ENCODE measurements around the gene CDPF1. TPM values are rescaled to one million over a fixed set of nuclear protein-coding genes. Genes with fewer than 3 reads are reported as not detected.

The CDPF1 gene
- polyA plus RNA-seq, 2 of the 4 experiments (the other 2 are of a cell fraction), result 8.9 to 9.6 TPM

DNA sequence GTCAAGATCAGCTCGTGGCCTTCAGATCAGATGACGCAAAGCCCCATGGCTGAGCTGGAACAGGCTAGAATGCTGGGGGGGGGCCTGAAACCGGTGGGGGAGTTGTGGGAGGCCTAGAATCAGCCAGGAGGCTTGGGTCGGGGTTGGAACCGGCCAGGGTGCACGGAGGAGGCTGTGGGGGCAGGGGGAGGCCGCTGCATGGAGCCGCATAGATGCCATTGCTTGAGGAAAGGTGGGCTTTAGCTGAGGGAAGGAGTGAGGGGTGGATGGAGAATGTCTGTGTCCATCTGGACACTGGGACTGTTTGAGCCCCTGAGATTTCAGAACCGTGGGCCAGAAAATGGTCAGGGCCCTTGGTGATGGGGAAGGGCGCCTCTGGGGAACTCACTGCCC lies 25.2 kb downstream of the CDPF1 start:
- ChIA-PET CTCF (interaction anchor here (1.2 to 1.6 kb wide), 2 partner anchors 10 to 231 kb away, joined by 3 to 4 read pairs; no protein-coding TSS in a partner anchor), POLR2A (no interaction called here)
- WGBS (ENCODE audit: missing lambda C conversion rate), result 93% methylated on average over 4 of the region's 10 CpGs
- no peak overlapping the region for H3K4me3 ChIP-seq
- ATAC-seq (no peak), DNase-seq (ENCODE audit: low read depth in 1 of 2, low spot score in 1 of 2) (no peak), FAIRE-seq (no peak)
- H3K4me1 ChIP-seq, result no peaks in the 10 kb centered on the region
- no peak overlapping the region for H3K27ac ChIP-seq
- TF ChIP-seq HOXB5 (CRISPR knock-in tag; IDR thresholded peaks at IDR 0.05) (no peak), MYC (IDR thresholded peaks at IDR 0.05; ENCODE audit: borderline replicate concordance, low read length) (no peak), GATA3 (IDR thresholded peaks at IDR 0.05; ENCODE audit: borderline replicate concordance) (no peak), BHLHE40 (IDR thresholded peaks at IDR 0.05; ENCODE audit: low read depth, low read length) (no peak), RARB (CRISPR knock-in tag; IDR thresholded peaks at IDR 0.05) (no peak), RFX5 (IDR thresholded peaks at IDR 0.05) (no peak), HEYL (CRISPR knock-in tag; IDR thresholded peaks at IDR 0.05) (no peak), JUNB (IDR thresholded peaks at IDR 0.05) (no peak), KDM5A (IDR thresholded peaks at IDR 0.05) (no peak)
- TF ChIP-seq, protein P1, sequence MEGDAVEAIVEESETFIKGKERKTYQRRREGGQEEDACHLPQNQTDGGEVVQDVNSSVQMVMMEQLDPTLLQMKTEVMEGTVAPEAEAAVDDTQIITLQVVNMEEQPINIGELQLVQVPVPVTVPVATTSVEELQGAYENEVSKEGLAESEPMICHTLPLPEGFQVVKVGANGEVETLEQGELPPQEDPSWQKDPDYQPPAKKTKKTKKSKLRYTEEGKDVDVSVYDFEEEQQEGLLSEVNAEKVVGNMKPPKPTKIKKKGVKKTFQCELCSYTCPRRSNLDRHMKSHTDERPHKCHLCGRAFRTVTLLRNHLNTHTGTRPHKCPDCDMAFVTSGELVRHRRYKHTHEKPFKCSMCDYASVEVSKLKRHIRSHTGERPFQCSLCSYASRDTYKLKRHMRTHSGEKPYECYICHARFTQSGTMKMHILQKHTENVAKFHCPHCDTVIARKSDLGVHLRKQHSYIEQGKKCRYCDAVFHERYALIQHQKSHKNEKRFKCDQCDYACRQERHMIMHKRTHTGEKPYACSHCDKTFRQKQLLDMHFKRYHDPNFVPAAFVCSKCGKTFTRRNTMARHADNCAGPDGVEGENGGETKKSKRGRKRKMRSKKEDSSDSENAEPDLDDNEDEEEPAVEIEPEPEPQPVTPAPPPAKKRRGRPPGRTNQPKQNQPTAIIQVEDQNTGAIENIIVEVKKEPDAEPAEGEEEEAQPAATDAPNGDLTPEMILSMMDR (IDR thresholded peaks at IDR 0.05), result no peak
- H3K4me2 ChIP-seq, result no peak overlapping the region
- no peaks in the 10 kb centered on the region for H3K9me3 ChIP-seq

DNA sequence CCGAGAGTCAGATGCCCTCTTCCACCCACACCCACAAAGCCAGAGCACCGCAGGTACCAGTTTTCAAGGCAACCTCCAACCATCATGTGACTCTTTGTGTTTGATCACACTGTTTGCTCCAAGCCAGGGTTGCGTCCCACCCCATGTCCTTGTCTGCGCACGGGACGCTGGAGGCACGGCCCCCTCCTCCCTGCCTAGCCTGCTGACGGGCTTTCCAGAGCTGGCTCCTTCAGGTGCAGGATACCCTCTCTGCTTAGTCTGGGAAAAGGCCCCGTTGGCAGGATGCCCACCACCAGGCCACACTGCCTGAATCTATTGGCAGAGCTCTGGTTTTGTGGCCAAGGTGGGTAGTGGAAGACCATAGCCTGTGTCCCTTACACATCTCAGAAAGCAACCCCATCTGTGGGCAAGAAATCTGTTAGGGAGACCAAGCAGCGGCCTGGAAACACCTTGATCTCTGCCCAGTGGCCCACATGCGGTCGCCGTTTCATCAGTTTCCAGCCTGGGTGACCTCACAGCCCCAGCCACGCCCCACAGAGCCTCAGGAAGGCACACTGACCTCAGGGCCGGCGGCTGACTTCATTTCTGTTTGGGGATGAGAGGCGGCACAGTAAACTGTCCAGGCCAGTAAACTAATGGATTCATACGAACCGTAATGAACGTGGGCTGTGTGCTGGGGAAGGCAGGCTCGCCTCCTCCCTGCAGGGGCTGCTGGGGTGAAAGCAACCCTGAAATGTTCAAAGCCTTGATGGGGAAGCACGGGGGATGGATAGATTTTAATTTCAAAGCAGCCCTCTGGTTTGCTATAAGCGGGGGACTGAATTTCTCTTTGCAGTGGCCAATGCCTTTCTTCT lies 25.8 kb downstream of the CDPF1 start:
- H3K27ac ChIP-seq, result no peak overlapping the region
- H3K4me1 ChIP-seq, result no peaks in the 10 kb centered on the region
- POLR2A ChIA-PET, result no interaction called here
- CTCF ChIA-PET, result interaction anchor here (1.2 to 1.6 kb wide), 2 partner anchors 10 to 230 kb away, joined by 3 to 4 read pairs; no protein-coding TSS in a partner anchor
- FAIRE-seq (no peak), ATAC-seq (no peak), DNase-seq (ENCODE audit: low read depth in 1 of 2, low spot score in 1 of 2) (no peak)
- WGBS (ENCODE audit: missing lambda C conversion rate), result 90% methylated on average over 17 of the region's 23 CpGs
- TF ChIP-seq RNF2 (IDR thresholded peaks at IDR 0.05; ENCODE audit: borderline replicate concordance, low read depth), result no peak
- TF ChIP-seq POLR2AphosphoS2 (conservative IDR thresholded peaks at IDR 0.05; ENCODE audit: low read length), result no peak
- no peak for TF ChIP-seq SMC3 (IDR thresholded peaks at IDR 0.05)
- no peak for TF ChIP-seq MAZ (IDR thresholded peaks at IDR 0.05; ENCODE audit: borderline replicate concordance, low read depth, low read length)
- TF ChIP-seq, protein P2, sequence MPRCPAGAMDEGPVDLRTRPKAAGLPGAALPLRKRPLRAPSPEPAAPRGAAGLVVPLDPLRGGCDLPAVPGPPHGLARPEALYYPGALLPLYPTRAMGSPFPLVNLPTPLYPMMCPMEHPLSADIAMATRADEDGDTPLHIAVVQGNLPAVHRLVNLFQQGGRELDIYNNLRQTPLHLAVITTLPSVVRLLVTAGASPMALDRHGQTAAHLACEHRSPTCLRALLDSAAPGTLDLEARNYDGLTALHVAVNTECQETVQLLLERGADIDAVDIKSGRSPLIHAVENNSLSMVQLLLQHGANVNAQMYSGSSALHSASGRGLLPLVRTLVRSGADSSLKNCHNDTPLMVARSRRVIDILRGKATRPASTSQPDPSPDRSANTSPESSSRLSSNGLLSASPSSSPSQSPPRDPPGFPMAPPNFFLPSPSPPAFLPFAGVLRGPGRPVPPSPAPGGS (IDR thresholded peaks at IDR 0.05), result no peak
- no peak for TF ChIP-seq ZC3H11A (IDR thresholded peaks at IDR 0.05)
- TF ChIP-seq, protein P3, sequence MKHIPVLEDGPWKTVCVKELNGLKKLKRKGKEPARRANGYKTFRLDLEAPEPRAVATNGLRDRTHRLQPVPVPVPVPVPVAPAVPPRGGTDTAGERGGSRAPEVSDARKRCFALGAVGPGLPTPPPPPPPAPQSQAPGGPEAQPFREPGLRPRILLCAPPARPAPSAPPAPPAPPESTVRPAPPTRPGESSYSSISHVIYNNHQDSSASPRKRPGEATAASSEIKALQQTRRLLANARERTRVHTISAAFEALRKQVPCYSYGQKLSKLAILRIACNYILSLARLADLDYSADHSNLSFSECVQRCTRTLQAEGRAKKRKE (CRISPR knock-in tag; IDR thresholded peaks at IDR 0.05; ENCODE audit: low read depth), result no peak
- no peak for TF ChIP-seq RARB (CRISPR knock-in tag; IDR thresholded peaks at IDR 0.05)
- TF ChIP-seq MAFK (IDR thresholded peaks at IDR 0.05; ENCODE audit: partially characterized antibody), result no peak
- TF ChIP-seq, protein P4, sequence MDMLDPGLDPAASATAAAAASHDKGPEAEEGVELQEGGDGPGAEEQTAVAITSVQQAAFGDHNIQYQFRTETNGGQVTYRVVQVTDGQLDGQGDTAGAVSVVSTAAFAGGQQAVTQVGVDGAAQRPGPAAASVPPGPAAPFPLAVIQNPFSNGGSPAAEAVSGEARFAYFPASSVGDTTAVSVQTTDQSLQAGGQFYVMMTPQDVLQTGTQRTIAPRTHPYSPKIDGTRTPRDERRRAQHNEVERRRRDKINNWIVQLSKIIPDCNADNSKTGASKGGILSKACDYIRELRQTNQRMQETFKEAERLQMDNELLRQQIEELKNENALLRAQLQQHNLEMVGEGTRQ (IDR thresholded peaks at IDR 0.05), result no peak
- TF ChIP-seq, protein P5, sequence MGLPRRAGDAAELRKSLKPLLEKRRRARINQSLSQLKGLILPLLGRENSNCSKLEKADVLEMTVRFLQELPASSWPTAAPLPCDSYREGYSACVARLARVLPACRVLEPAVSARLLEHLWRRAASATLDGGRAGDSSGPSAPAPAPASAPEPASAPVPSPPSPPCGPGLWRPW (IDR thresholded peaks at IDR 0.05), result no peak
- no peak for TF ChIP-seq CBX2 (IDR thresholded peaks at IDR 0.05; ENCODE audit: borderline replicate concordance, low read depth)
- no peak overlapping the region for H3K4me3 ChIP-seq
- no peak overlapping the region for H3K4me2 ChIP-seq
- no peaks in the 10 kb centered on the region for H3K9me3 ChIP-seq
